Fibroblast of mammary gland (primary cell): ENCODE measurements around the gene TELO2.

Source experiments
- DNase-seq: peaks from one replicate; pipeline ENCODE4 v3.0.0-alpha.2; 2010; ENCODE audit warnings: low read depth
- H3K4me3 ChIP-seq: 2 replicates; pipeline ENCODE4 v1.5.1; 2011; ENCODE audit warnings: low read depth, mild to moderate bottlenecking, low read length, moderate library complexity; ENCODE audit not compliant: control insufficient read depth
- CTCF ChIP-seq: conservative IDR thresholded peaks from 2 replicates; pipeline ENCODE4 v1.5.1; 2011; ENCODE audit warnings: low read depth, low read length, inconsistent platforms; ENCODE audit not compliant: control insufficient read depth, insufficient read depth

The TELO2 gene

DNA sequence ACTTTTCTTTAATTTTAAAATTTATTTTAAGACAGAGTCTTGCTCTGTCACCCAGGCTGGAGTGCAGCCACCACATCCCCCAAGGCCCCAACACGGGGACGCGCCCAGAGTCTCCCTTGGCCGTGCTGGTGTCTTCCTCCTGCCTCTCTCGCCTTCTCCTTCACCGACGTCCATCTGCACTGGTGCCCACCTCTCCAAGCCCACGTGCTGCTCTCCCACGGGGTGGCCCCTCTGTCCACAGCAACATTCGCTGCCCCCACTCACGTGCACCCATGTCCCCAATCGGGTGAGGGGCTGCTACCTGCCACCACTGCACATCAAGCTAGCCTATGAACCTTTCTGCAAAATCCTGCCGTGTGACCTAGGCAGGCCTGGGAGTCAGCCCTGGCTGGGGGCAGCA, 43.4 kb downstream of the TELO2 start:
- DNase-seq, result no peak
- H3K4me3 ChIP-seq, result no peak overlapping the region
- TF ChIP-seq CTCF, result no peak

GRCh38 chr16:1537138-1537577, 44.0 kb downstream of the TELO2 start:
- no peak for TF ChIP-seq CTCF
- H3K4me3 ChIP-seq, result no peak overlapping the region
- no peak for DNase-seq

- no peak for DNase-seq
- no peak overlapping the region for H3K4me3 ChIP-seq
- TF ChIP-seq CTCF, result no peak
Measured at GRCh38 chr16:1537763-1538289, 44.7 kb downstream of the TELO2 start.

- no peak for TF ChIP-seq CTCF
- DNase-seq, result no peak
Measured at GRCh38 chr16:1538804-1539520, 45.8 kb downstream of the TELO2 start.

GRCh38 chr16:1539720-1540555, 46.8 kb downstream of the TELO2 start:
- no peak for DNase-seq
- H3K4me3 ChIP-seq, result no peak overlapping the region
- TF ChIP-seq CTCF, result no peak

More at GRCh38 chr16:1538804-1539520, 45.8 kb downstream of the TELO2 start:
- no peak overlapping the region for H3K4me3 ChIP-seq

- no peak overlapping the region for H3K4me3 ChIP-seq
- no peak for TF ChIP-seq CTCF
- no peak for DNase-seq
Measured at GRCh38 chr16:1540556-1540855, 47.3 kb downstream of the TELO2 start.
